K562 (cell line): ENCODE data around the gene B3GALT4. TPM values are rescaled to one million over a fixed set of nuclear protein-coding genes. Genes with fewer than 3 reads are reported as not detected.
A peak's percentile ranks its signal among the peaks of the same experiment; 100 is the strongest.

ENCODE experiments used
- CBFA2T3 ChIP-seq: fragments of 450-650 bp; IDR thresholded peaks from 2 replicates; pipeline ENCODE4 v1.6.1; 2017
- GATA2 ChIP-seq: sonication (generic); formaldehyde crosslinking; IDR thresholded peaks from 2 replicates; pipeline ENCODE4 v1.4.0; 2020; ENCODE audit warnings: mild to moderate bottlenecking, missing genetic modification reagents
- HDAC2 ChIP-seq: fragments of 450-650 bp; IDR thresholded peaks from 2 replicates; pipeline ENCODE4 v1.6.1; 2016; ENCODE audit warnings: mild to moderate bottlenecking
- KDM5B ChIP-seq: fragments of 200-600 bp; sonication (generic); IDR thresholded peaks from 2 replicates; pipeline ENCODE4 v1.6.1; 2012; ENCODE audit warnings: low read depth, mild to moderate bottlenecking, moderate library complexity, low read length, control low read depth, inconsistent platforms; ENCODE audit not compliant: insufficient replicate concordance
- MAFK ChIP-seq: IDR thresholded peaks from 2 replicates; pipeline ENCODE4 v1.6.1; 2011; ENCODE audit warnings: low read length, improper control_type of control experiment
- NFXL1 ChIP-seq: fragments of 450-650 bp; formaldehyde crosslinking; IDR thresholded peaks from 2 replicates; pipeline ENCODE4 v1.4.0; 2021; ENCODE audit warnings: mild to moderate bottlenecking
- NKRF ChIP-seq: fragments of 450-650 bp; IDR thresholded peaks from 2 replicates; pipeline ENCODE4 v1.6.1; 2016; ENCODE audit warnings: borderline replicate concordance
- RAD51 ChIP-seq: fragments of 450-650 bp; IDR thresholded peaks from 2 replicates; pipeline ENCODE4 v1.7.1; 2016; ENCODE audit warnings: low read depth, mild to moderate bottlenecking, borderline replicate concordance
- THAP7 ChIP-seq: fragments of 250-450 bp; sonication (Bioruptor Pico); IDR thresholded peaks from 2 replicates; pipeline ENCODE4 v1.5.0; 2021
- VEZF1 ChIP-seq: fragments of 200-800 bp; sonication (Bioruptor generic); IDR thresholded peaks from 2 replicates; pipeline ENCODE4 v1.6.1; 2017; ENCODE audit warnings: missing genetic modification characterization, missing compliant biosample characterization
- ZC3H4 ChIP-seq: sonication (generic); formaldehyde crosslinking; IDR thresholded peaks from 2 replicates; pipeline ENCODE4 v1.9.0; 2021; ENCODE audit warnings: missing genetic modification reagents, borderline replicate concordance
- ZEB2 ChIP-seq: fragments of 450-650 bp; IDR thresholded peaks from 2 replicates; pipeline ENCODE4 v1.6.1; 2016
- polyA plus RNA-seq, 8 experiments: library from polyadenylated mRNA; depleted of rRNA in 4 of 8; stranded (reverse) in 5 of 8; unstranded in 3 of 8; fragments of >200 nt; fragmentation: Nextera tagmentation in 2 of 8; fragmentation: Illumina TruSeq in 1 of 8; extraction: Ambion mirVana in 2 of 8; extraction: Trizol in 1 of 8; gene quantifications; 2 replicates each; pipeline versions ENCODE4 v1.2.1 to v1.2.3, GENCODE V29; 2011 to 2014; ENCODE audit warnings: inconsistent platforms in 1 of 8, missing spikeins in 1 of 8
- total RNA-seq, 7 experiments: library from RNA; depleted of rRNA in 6 of 7; stranded (reverse); fragments of >200 nt in 6 of 7; fragmentation: Illumina TruSeq in 2 of 7; extraction: Trizol in 2 of 7; gene quantifications; 2 replicates each; pipeline versions ENCODE4 v1.2.1 to v1.2.3, GENCODE V29; 2011 to 2021; ENCODE audit warnings: low replicate concordance in 1 of 7
- TF ChIP-seq, protein P1 (sequence below): sonication (generic); formaldehyde crosslinking; IDR thresholded peaks from 2 replicates; pipeline ENCODE4 v1.8.0; 2022; ENCODE audit warnings: mild to moderate bottlenecking, missing genetic modification reagents
- TF ChIP-seq, protein P2 (sequence below): sonication (generic); formaldehyde crosslinking; IDR thresholded peaks from 2 replicates; pipeline ENCODE4 v1.9.0; 2022; ENCODE audit warnings: mild to moderate bottlenecking, missing genetic modification reagents
- TF ChIP-seq, protein P3 (sequence below): sonication (generic); formaldehyde crosslinking; IDR thresholded peaks from 2 replicates; pipeline ENCODE4 v1.8.0; 2022; ENCODE audit warnings: mild to moderate bottlenecking, missing genetic modification reagents
- TF ChIP-seq, protein P4 (sequence below): fragments of 450-650 bp; formaldehyde crosslinking; IDR thresholded peaks from 2 replicates; pipeline ENCODE4 v1.4.0; 2020; ENCODE audit warnings: mild to moderate bottlenecking, moderate library complexity

Gene B3GALT4
- total and polyA plus RNA-seq, 9 of the 15 experiments (the other 6 are each of a cell fraction or from before 2014, with no cell fraction given), result 0.11 to 1.3 (median 0.53) TPM; not detected in 1

DNA sequence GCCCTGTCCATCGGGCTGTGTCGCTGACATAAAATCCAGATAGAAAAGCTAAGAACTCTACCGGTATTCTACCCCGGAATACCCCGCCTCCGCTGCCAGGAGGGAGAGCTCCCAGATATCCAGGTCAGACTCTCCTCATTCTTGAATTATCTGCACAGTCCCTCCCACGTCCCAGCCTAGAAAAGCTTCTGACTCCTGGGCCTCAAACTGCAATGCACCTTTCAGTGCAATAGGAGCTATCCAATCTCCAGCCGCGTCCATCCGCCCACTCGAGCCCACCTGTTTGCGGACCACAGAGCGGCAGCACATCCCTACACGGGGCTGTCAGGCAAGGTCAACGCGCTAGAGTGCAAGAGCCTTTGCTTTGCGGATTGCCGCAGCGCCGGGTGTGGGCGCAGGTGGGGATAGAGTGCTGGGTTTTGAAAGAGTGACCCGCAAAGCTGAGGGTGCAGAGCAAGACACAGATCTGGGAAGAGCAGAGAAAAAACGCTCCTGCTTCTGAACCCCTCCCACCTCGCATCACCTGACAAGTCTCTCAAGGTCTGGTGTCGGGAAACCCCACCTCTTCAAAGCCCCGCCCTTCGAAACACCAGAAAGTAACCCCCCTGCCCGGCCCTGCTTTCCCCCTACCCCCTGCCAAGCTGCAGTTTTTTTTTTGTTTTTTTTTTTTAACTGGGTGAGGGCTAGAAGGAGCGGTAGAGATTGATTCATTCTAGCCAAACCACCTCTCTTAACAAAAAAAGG, 35.6 kb downstream of the B3GALT4 start (continued):
- TF ChIP-seq THAP7 (CRISPR knock-in tag) (no peak), KDM5B (peak; percentile 15), GATA2 (peak; percentile 26; the same call in 1 of the 2 replicates), HDAC2 (peak; percentile 43; the same call in 1 of the 2 replicates), NKRF (peak; percentile 51; the same call in 1 of the 2 replicates), RAD51 (peak; percentile 78), MAFK (no peak), ZC3H4 (0 out of 2 replicates have a peak, but pooled peaks have one; percentile 53), NFXL1 (no peak), ZEB2 (peak; percentile 71; the same call in 1 of the 2 replicates), VEZF1 (CRISPR knock-in tag) (peak; percentile 84), CBFA2T3 (peak; percentile 25; the same call in 1 of the 2 replicates)
- TF ChIP-seq, protein P1, sequence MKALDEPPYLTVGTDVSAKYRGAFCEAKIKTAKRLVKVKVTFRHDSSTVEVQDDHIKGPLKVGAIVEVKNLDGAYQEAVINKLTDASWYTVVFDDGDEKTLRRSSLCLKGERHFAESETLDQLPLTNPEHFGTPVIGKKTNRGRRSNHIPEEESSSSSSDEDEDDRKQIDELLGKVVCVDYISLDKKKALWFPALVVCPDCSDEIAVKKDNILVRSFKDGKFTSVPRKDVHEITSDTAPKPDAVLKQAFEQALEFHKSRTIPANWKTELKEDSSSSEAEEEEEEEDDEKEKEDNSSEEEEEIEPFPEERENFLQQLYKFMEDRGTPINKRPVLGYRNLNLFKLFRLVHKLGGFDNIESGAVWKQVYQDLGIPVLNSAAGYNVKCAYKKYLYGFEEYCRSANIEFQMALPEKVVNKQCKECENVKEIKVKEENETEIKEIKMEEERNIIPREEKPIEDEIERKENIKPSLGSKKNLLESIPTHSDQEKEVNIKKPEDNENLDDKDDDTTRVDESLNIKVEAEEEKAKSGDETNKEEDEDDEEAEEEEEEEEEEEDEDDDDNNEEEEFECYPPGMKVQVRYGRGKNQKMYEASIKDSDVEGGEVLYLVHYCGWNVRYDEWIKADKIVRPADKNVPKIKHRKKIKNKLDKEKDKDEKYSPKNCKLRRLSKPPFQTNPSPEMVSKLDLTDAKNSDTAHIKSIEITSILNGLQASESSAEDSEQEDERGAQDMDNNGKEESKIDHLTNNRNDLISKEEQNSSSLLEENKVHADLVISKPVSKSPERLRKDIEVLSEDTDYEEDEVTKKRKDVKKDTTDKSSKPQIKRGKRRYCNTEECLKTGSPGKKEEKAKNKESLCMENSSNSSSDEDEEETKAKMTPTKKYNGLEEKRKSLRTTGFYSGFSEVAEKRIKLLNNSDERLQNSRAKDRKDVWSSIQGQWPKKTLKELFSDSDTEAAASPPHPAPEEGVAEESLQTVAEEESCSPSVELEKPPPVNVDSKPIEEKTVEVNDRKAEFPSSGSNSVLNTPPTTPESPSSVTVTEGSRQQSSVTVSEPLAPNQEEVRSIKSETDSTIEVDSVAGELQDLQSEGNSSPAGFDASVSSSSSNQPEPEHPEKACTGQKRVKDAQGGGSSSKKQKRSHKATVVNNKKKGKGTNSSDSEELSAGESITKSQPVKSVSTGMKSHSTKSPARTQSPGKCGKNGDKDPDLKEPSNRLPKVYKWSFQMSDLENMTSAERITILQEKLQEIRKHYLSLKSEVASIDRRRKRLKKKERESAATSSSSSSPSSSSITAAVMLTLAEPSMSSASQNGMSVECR (CRISPR knock-in tag), result peak; percentile 52; the same call in 1 of the 2 replicates
- TF ChIP-seq, protein P2, sequence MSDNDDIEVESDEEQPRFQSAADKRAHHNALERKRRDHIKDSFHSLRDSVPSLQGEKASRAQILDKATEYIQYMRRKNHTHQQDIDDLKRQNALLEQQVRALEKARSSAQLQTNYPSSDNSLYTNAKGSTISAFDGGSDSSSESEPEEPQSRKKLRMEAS (CRISPR knock-in tag), result peak; percentile 34; the same call in 1 of the 2 replicates
- TF ChIP-seq, protein P3, sequence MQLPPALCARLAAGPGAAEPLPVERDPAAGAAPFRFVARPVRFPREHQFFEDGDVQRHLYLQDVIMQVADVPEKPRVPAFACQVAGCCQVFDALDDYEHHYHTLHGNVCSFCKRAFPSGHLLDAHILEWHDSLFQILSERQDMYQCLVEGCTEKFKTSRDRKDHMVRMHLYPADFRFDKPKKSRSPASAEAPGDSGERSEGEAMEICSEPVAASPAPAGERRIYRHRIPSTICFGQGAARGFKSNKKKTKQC (CRISPR knock-in tag), result peak; percentile 32; the same call in 1 of the 2 replicates
- TF ChIP-seq, protein P4, sequence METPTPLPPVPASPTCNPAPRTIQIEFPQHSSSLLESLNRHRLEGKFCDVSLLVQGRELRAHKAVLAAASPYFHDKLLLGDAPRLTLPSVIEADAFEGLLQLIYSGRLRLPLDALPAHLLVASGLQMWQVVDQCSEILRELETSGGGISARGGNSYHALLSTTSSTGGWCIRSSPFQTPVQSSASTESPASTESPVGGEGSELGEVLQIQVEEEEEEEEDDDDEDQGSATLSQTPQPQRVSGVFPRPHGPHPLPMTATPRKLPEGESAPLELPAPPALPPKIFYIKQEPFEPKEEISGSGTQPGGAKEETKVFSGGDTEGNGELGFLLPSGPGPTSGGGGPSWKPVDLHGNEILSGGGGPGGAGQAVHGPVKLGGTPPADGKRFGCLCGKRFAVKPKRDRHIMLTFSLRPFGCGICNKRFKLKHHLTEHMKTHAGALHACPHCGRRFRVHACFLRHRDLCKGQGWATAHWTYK (CRISPR knock-in tag), result peak; percentile 32; the same call in 1 of the 2 replicates
